ENCODE results near the gene ARID5B.
A peak's percentile ranks its signal among the peaks of the same experiment; 100 is the strongest.

Gene ARID5B

GRCh38 chr10:62056698-62057097, 155.2 kb downstream of the ARID5B start:
- no peak overlapping the region for H3K4me3 ChIP-seq (ENCODE audit: low read depth, low read length)
- H4K8ac ChIP-seq (ENCODE audit: low read depth, low read length) = no peak overlapping the region
- no peak overlapping the region for H3K14ac ChIP-seq (ENCODE audit: low read length)
- no peak for DNase-seq
- WGBS (ENCODE audit: extremely low coverage, insufficient coverage, insufficient read length) = no CpG with 5 or more reads among the region's 3 CpGs
- no peaks in the 10 kb centered on the region for H3K79me2 ChIP-seq (ENCODE audit: control insufficient read depth, insufficient read depth, low read length, poor library complexity)
- H2BK12ac ChIP-seq (ENCODE audit: low read length) = no peak overlapping the region
- no peak overlapping the region for H3K9ac ChIP-seq (ENCODE audit: low read length)
- no peak overlapping the region for H2AFZ ChIP-seq (ENCODE audit: insufficient read depth, low read length, poor library complexity)
- no peaks in the 10 kb centered on the region for H3K27me3 ChIP-seq (ENCODE audit: insufficient read depth, low read length)
- no peak overlapping the region for H2BK120ac ChIP-seq (ENCODE audit: insufficient read depth, low read length, poor library complexity)
- peak overlapping the region; percentile 55 for H3K23ac ChIP-seq (ENCODE audit: low read length)
- H3K79me1 ChIP-seq (ENCODE audit: low read length) = no peaks in the 10 kb centered on the region
- H3K4me2 ChIP-seq (ENCODE audit: low read length) = no peak overlapping the region
- no peaks in the 10 kb centered on the region for H3K9me3 ChIP-seq (ENCODE audit: insufficient read depth, low read depth, low read length)
- H3K27ac ChIP-seq (ENCODE audit: low read depth, low read length) = no peak overlapping the region
- no peak overlapping the region for H4K91ac ChIP-seq (ENCODE audit: low read depth, low read length)
- H3K36me3 ChIP-seq (ENCODE audit: control insufficient read depth in 1 of 2, insufficient read depth in 2 of 2, low read length in 2 of 2) = peaks cover 6 to 10% of the 10 kb centered on the region in 2 experiments
- H3K18ac ChIP-seq (ENCODE audit: low read length) = no peak overlapping the region
- no peak overlapping the region for H3K4ac ChIP-seq (ENCODE audit: low read depth, low read length)
- no peak overlapping the region for H4K12ac ChIP-seq (ENCODE audit: low read depth, low read length)
- H2AK5ac ChIP-seq (ENCODE audit: low read length) = no peak overlapping the region
- H3K4me1 ChIP-seq (ENCODE audit: control insufficient read depth in 1 of 2, insufficient read depth in 2 of 2, low read length in 2 of 2) = peaks cover 0 to 3% of the 10 kb centered on the region in 2 experiments
- no peak overlapping the region for H2BK5ac ChIP-seq (ENCODE audit: low read depth, low read length, poor library complexity)

- no peaks in the 10 kb centered on the region for H3K79me1 ChIP-seq (ENCODE audit: low read length)
- H3K79me2 ChIP-seq (ENCODE audit: control insufficient read depth, insufficient read depth, low read length, poor library complexity) = no peaks in the 10 kb centered on the region
- no peak overlapping the region for H2BK5ac ChIP-seq (ENCODE audit: low read depth, low read length, poor library complexity)
- no CpG with 5 or more reads among the region's 3 CpGs for WGBS (ENCODE audit: extremely low coverage, insufficient coverage, insufficient read length)
- H2BK12ac ChIP-seq (ENCODE audit: low read length) = no peak overlapping the region
- no peak overlapping the region for H3K27ac ChIP-seq (ENCODE audit: low read depth, low read length)
- no peak overlapping the region for H3K4me2 ChIP-seq (ENCODE audit: low read length)
- H3K9ac ChIP-seq (ENCODE audit: low read length) = no peak overlapping the region
- no peak overlapping the region for H3K14ac ChIP-seq (ENCODE audit: low read length)
- no peak overlapping the region for H4K12ac ChIP-seq (ENCODE audit: low read depth, low read length)
- no peak overlapping the region for H3K18ac ChIP-seq (ENCODE audit: low read length)
- H4K91ac ChIP-seq (ENCODE audit: low read depth, low read length) = no peak overlapping the region
- no peak overlapping the region for H3K4me3 ChIP-seq (ENCODE audit: low read depth, low read length)
- H3K23ac ChIP-seq (ENCODE audit: low read length) = no peak overlapping the region
- H2AFZ ChIP-seq (ENCODE audit: insufficient read depth, low read length, poor library complexity) = no peak overlapping the region
- H3K4ac ChIP-seq (ENCODE audit: low read depth, low read length) = no peak overlapping the region
- H2BK120ac ChIP-seq (ENCODE audit: insufficient read depth, low read length, poor library complexity) = no peak overlapping the region
- no peaks in the 10 kb centered on the region for H3K9me3 ChIP-seq (ENCODE audit: insufficient read depth, low read depth, low read length)
- no peak overlapping the region for H4K8ac ChIP-seq (ENCODE audit: low read depth, low read length)
- H2AK5ac ChIP-seq (ENCODE audit: low read length) = no peak overlapping the region
- no peaks in the 10 kb centered on the region for H3K27me3 ChIP-seq (ENCODE audit: insufficient read depth, low read length)
- peaks cover 4 to 7% of the 10 kb centered on the region in 2 experiments for H3K36me3 ChIP-seq (ENCODE audit: control insufficient read depth in 1 of 2, insufficient read depth in 2 of 2, low read length in 2 of 2)
- H3K4me1 ChIP-seq (ENCODE audit: control insufficient read depth in 1 of 2, insufficient read depth in 2 of 2, low read length in 2 of 2) = no peaks in the 10 kb centered on the region
- DNase-seq = no peak
Measured at GRCh38 chr10:62057359-62057758, 155.9 kb downstream of the ARID5B start.

- H3K4me2 ChIP-seq (ENCODE audit: low read length) = no peak overlapping the region
- DNase-seq = no peak
- no peak overlapping the region for H3K4me3 ChIP-seq (ENCODE audit: low read depth, low read length)
- no peak overlapping the region for H2AFZ ChIP-seq (ENCODE audit: insufficient read depth, low read length, poor library complexity)
- WGBS (ENCODE audit: extremely low coverage, insufficient coverage, insufficient read length) = no CpG with 5 or more reads among the region's 5 CpGs
- H3K14ac ChIP-seq (ENCODE audit: low read length) = no peak overlapping the region
- H3K79me2 ChIP-seq (ENCODE audit: control insufficient read depth, insufficient read depth, low read length, poor library complexity) = no peaks in the 10 kb centered on the region
- no peak overlapping the region for H3K18ac ChIP-seq (ENCODE audit: low read length)
- H3K23ac ChIP-seq (ENCODE audit: low read length) = no peak overlapping the region
- no peak overlapping the region for H3K4ac ChIP-seq (ENCODE audit: low read depth, low read length)
- no peak overlapping the region for H2BK12ac ChIP-seq (ENCODE audit: low read length)
- H3K27ac ChIP-seq (ENCODE audit: low read depth, low read length) = no peak overlapping the region
- no peaks in the 10 kb centered on the region for H3K4me1 ChIP-seq (ENCODE audit: control insufficient read depth in 1 of 2, insufficient read depth in 2 of 2, low read length in 2 of 2)
- H3K79me1 ChIP-seq (ENCODE audit: low read length) = no peaks in the 10 kb centered on the region
- H3K9ac ChIP-seq (ENCODE audit: low read length) = no peak overlapping the region
- H3K27me3 ChIP-seq (ENCODE audit: insufficient read depth, low read length) = no peaks in the 10 kb centered on the region
- no peak overlapping the region for H2BK120ac ChIP-seq (ENCODE audit: insufficient read depth, low read length, poor library complexity)
- peaks cover 2% of the 10 kb centered on the region in 2 experiments for H3K36me3 ChIP-seq (ENCODE audit: control insufficient read depth in 1 of 2, insufficient read depth in 2 of 2, low read length in 2 of 2)
- no peak overlapping the region for H4K8ac ChIP-seq (ENCODE audit: low read depth, low read length)
- no peak overlapping the region for H4K91ac ChIP-seq (ENCODE audit: low read depth, low read length)
- H2AK5ac ChIP-seq (ENCODE audit: low read length) = no peak overlapping the region
- no peak overlapping the region for H2BK5ac ChIP-seq (ENCODE audit: low read depth, low read length, poor library complexity)
- no peak overlapping the region for H4K12ac ChIP-seq (ENCODE audit: low read depth, low read length)
- no peaks in the 10 kb centered on the region for H3K9me3 ChIP-seq (ENCODE audit: insufficient read depth, low read depth, low read length)
Measured at GRCh38 chr10:62057850-62058249, 156.4 kb downstream of the ARID5B start.

GRCh38 chr10:62058476-62058875, 157.0 kb downstream of the ARID5B start:
- no peak overlapping the region for H3K4me2 ChIP-seq (ENCODE audit: low read length)
- no peak overlapping the region for H4K91ac ChIP-seq (ENCODE audit: low read depth, low read length)
- no peak for DNase-seq
- WGBS (ENCODE audit: extremely low coverage, insufficient coverage, insufficient read length) = no CpG with 5 or more reads among the region's 2 CpGs
- H3K9me3 ChIP-seq (ENCODE audit: insufficient read depth, low read depth, low read length) = no peaks in the 10 kb centered on the region
- no peak overlapping the region for H4K8ac ChIP-seq (ENCODE audit: low read depth, low read length)
- no peak overlapping the region for H4K12ac ChIP-seq (ENCODE audit: low read depth, low read length)
- H3K4me3 ChIP-seq (ENCODE audit: low read depth, low read length) = no peak overlapping the region
- no peak overlapping the region for H2BK5ac ChIP-seq (ENCODE audit: low read depth, low read length, poor library complexity)
- no peak overlapping the region for H3K4ac ChIP-seq (ENCODE audit: low read depth, low read length)
- H3K79me2 ChIP-seq (ENCODE audit: control insufficient read depth, insufficient read depth, low read length, poor library complexity) = no peaks in the 10 kb centered on the region
- no peak overlapping the region for H3K9ac ChIP-seq (ENCODE audit: low read length)
- H3K27ac ChIP-seq (ENCODE audit: low read depth, low read length) = no peak overlapping the region
- no peak overlapping the region for H3K14ac ChIP-seq (ENCODE audit: low read length)
- no peaks in the 10 kb centered on the region for H3K4me1 ChIP-seq (ENCODE audit: control insufficient read depth in 1 of 2, insufficient read depth in 2 of 2, low read length in 2 of 2)
- H3K36me3 ChIP-seq (ENCODE audit: control insufficient read depth in 1 of 2, insufficient read depth in 2 of 2, low read length in 2 of 2) = peaks cover 2% of the 10 kb centered on the region in 2 experiments
- H2AK5ac ChIP-seq (ENCODE audit: low read length) = no peak overlapping the region
- H2BK120ac ChIP-seq (ENCODE audit: insufficient read depth, low read length, poor library complexity) = no peak overlapping the region
- H2AFZ ChIP-seq (ENCODE audit: insufficient read depth, low read length, poor library complexity) = no peak overlapping the region
- H3K23ac ChIP-seq (ENCODE audit: low read length) = no peak overlapping the region
- H2BK12ac ChIP-seq (ENCODE audit: low read length) = no peak overlapping the region
- H3K79me1 ChIP-seq (ENCODE audit: low read length) = no peaks in the 10 kb centered on the region
- no peak overlapping the region for H3K18ac ChIP-seq (ENCODE audit: low read length)
- no peaks in the 10 kb centered on the region for H3K27me3 ChIP-seq (ENCODE audit: insufficient read depth, low read length)
